K562 (cell line): ENCODE measurements around the gene FAM107B. TPM values are rescaled to one million over a fixed set of nuclear protein-coding genes. Genes with fewer than 3 reads are reported as not detected.

Experiments
- JUN ChIP-seq, 2 experiments: sonication (generic) in 1 of 2; formaldehyde crosslinking in 1 of 2; IDR thresholded peaks; 2 replicates each; pipeline versions ENCODE4 v1.6.1 to v1.8.0; 2012 to 2022; ENCODE audit warnings: borderline replicate concordance in 2 of 2, mild to moderate bottlenecking in 2 of 2, improper control_type of control experiment in 1 of 2, low read depth in 1 of 2, low read length in 1 of 2, missing genetic modification reagents in 1 of 2
- RERE ChIP-seq: sonication (generic); formaldehyde crosslinking; IDR thresholded peaks from 2 replicates; pipeline ENCODE4 v1.8.0; 2023; ENCODE audit warnings: missing genetic modification reagents, mild to moderate bottlenecking, borderline replicate concordance
- SETDB1 ChIP-seq: IDR thresholded peaks from one replicate; pipeline ENCODE4 v1.6.1; 2012; ENCODE audit warnings: low read length, control low read depth, inconsistent platforms
- ZNF707 ChIP-seq: fragments of 250-450 bp; sonication (Bioruptor Pico); conservative IDR thresholded peaks from 2 replicates; pipeline ENCODE4 v1.8.0; 2022; ENCODE audit warnings: inconsistent platforms, mild to moderate bottlenecking, moderate library complexity
- polyA plus RNA-seq, 8 experiments: library from polyadenylated mRNA; depleted of rRNA in 4 of 8; stranded (reverse) in 5 of 8; unstranded in 3 of 8; fragments of >200 nt; fragmentation: Nextera tagmentation in 2 of 8; fragmentation: Illumina TruSeq in 1 of 8; extraction: Ambion mirVana in 2 of 8; extraction: Trizol in 1 of 8; gene quantifications; 2 replicates each; pipeline versions ENCODE4 v1.2.1 to v1.2.3, GENCODE V29; 2011 to 2014; ENCODE audit warnings: inconsistent platforms in 1 of 8, missing spikeins in 1 of 8
- total RNA-seq, 7 experiments: library from RNA; depleted of rRNA in 6 of 7; stranded (reverse); fragments of >200 nt in 6 of 7; fragmentation: Illumina TruSeq in 2 of 7; extraction: Trizol in 2 of 7; gene quantifications; 2 replicates each; pipeline versions ENCODE4 v1.2.1 to v1.2.3, GENCODE V29; 2011 to 2021; ENCODE audit warnings: low replicate concordance in 1 of 7
- TF ChIP-seq, protein P1 (sequence below): fragments of 450-650 bp; IDR thresholded peaks from 2 replicates; pipeline ENCODE4 v1.6.1; 2014; ENCODE audit warnings: low read depth, mild to moderate bottlenecking, moderate library complexity, borderline replicate concordance

FAM107B gene
- total and polyA plus RNA-seq, 9 of the 15 experiments (the other 6 are each of a cell fraction or from before 2014, with no cell fraction given) = 0.40 to 2.8 (median 1.4) TPM

DNA sequence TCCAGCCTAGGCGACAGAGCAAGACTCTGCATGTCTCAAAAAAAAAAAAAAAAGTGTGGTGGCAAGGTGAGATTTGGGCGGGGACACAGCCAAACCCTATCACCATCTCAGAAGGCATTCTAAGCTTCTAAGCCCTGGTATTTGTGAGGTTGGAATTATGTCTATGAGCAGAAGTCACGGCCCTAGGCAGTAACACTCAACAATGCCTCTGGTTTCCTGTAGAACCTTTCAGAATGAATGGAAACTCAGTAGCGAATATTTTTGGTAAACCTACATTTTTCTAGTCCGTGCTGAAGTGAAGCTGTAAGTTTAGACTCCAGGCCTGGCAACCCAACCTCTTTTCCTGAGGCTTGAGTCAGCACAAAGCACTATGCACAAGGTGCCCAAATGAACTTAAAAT, 88.3 kb downstream of the FAM107B start (continued):
- TF ChIP-seq RERE (CRISPR knock-in tag) (no peak), JUN (IDR thresholded peaks at IDR 0.05; ENCODE audit: borderline replicate concordance, low read depth, low read length) (no peak), JUN (CRISPR knock-in tag; IDR thresholded peaks at IDR 0.05; ENCODE audit: borderline replicate concordance) (no peak), ZNF707 (no peak), SETDB1 (no peak)
- TF ChIP-seq, protein P1, sequence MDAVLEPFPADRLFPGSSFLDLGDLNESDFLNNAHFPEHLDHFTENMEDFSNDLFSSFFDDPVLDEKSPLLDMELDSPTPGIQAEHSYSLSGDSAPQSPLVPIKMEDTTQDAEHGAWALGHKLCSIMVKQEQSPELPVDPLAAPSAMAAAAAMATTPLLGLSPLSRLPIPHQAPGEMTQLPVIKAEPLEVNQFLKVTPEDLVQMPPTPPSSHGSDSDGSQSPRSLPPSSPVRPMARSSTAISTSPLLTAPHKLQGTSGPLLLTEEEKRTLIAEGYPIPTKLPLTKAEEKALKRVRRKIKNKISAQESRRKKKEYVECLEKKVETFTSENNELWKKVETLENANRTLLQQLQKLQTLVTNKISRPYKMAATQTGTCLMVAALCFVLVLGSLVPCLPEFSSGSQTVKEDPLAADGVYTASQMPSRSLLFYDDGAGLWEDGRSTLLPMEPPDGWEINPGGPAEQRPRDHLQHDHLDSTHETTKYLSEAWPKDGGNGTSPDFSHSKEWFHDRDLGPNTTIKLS = no peak
